Dedifferentiated amniotic fluid mesenchymal stem cell (primary cell): ENCODE results near the gene GGCT.

Experiments used
- DNase-seq: peaks from one replicate; pipeline ENCODE4 v3.0.0-alpha.2; 2016; ENCODE audit errors: extremely low spot score

The GGCT gene

GRCh38 chr7:30463405-30464145 lies 41.1 kb downstream of the GGCT start:
- DNase-seq: no peak

GRCh38 chr7:30462179-30462578 lies 42.5 kb downstream of the GGCT start:
- no peak for DNase-seq

GRCh38 chr7:30460246-30460633 lies 44.4 kb downstream of the GGCT start:
- DNase-seq: no peak

- DNase-seq: peak; percentile 80
These were observed 44.9 kb downstream of the GGCT start for GRCh38 chr7:30459591-30460245.

GRCh38 chr7:30458311-30458710 lies 46.3 kb downstream of the GGCT start:
- DNase-seq: no peak

- DNase-seq: no peak
These were observed 50.7 kb downstream of the GGCT start for GRCh38 chr7:30453921-30454320.

GRCh38 chr7:30453016-30453415 lies 51.6 kb downstream of the GGCT start:
- DNase-seq: no peak

- no peak for DNase-seq
These were observed 52.2 kb downstream of the GGCT start for GRCh38 chr7:30452280-30452930.

GRCh38 chr7:30451539-30452279 lies 52.9 kb downstream of the GGCT start:
- no peak for DNase-seq

- DNase-seq: no peak
These were observed 53.6 kb downstream of the GGCT start for GRCh38 chr7:30450983-30451497.

- no peak for DNase-seq
These were observed 54.2 kb downstream of the GGCT start for GRCh38 chr7:30450240-30450982.

GRCh38 chr7:30448461-30449189 lies 56.0 kb downstream of the GGCT start:
- no peak for DNase-seq

- DNase-seq: no peak
These were observed 57.2 kb downstream of the GGCT start for GRCh38 chr7:30447466-30447865.
